SU-DHL-6 (cell line): ENCODE results near the gene SEMA5A.

ENCODE experiments used
- EZH2phosphoT487 ChIP-seq: fragments of 200-600 bp; sonication (generic), shearing (Covaris generic); conservative IDR thresholded peaks from 2 replicates; pipeline ENCODE4 v1.6.1; 2018; ENCODE audit warnings: mild to moderate bottlenecking, antibody characterized with exemption, low read length, moderate library complexity, mixed read lengths
- TF ChIP-seq, protein P1 (sequence below): fragments of 200-600 bp; sonication (generic); IDR thresholded peaks from one replicate; pipeline ENCODE4 v1.5.1; 2017; ENCODE audit warnings: antibody characterized with exemption, mild to moderate bottlenecking, low read length, moderate library complexity; ENCODE audit not compliant: insufficient read depth, poor library complexity, severe bottlenecking

DNA sequence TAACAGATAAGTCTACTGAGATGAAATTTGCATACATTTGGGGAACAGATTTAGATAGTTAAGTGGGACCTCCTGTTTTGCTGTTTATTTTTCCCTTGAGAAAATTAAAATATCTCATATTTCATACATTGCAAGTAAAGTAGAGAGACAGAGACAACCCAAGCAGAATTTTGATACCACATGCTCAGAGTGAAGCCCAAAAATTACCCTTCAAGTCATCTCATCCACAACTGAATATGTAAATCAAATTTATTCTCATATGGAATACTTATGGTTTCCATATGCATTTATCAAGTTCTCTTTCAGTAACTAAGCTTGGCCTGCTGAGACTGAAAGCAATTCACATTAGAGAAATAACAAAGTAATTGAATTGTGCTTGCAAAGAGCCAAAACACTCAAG, 474.4 kb downstream of the SEMA5A start:
- TF ChIP-seq, protein P1, sequence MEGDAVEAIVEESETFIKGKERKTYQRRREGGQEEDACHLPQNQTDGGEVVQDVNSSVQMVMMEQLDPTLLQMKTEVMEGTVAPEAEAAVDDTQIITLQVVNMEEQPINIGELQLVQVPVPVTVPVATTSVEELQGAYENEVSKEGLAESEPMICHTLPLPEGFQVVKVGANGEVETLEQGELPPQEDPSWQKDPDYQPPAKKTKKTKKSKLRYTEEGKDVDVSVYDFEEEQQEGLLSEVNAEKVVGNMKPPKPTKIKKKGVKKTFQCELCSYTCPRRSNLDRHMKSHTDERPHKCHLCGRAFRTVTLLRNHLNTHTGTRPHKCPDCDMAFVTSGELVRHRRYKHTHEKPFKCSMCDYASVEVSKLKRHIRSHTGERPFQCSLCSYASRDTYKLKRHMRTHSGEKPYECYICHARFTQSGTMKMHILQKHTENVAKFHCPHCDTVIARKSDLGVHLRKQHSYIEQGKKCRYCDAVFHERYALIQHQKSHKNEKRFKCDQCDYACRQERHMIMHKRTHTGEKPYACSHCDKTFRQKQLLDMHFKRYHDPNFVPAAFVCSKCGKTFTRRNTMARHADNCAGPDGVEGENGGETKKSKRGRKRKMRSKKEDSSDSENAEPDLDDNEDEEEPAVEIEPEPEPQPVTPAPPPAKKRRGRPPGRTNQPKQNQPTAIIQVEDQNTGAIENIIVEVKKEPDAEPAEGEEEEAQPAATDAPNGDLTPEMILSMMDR: no peak
- no peak for TF ChIP-seq EZH2phosphoT487
